Bronchial epithelial cell (primary cell): ENCODE measurements around the gene TUBA8. TPM values are rescaled to one million over a fixed set of nuclear protein-coding genes. Genes with fewer than 3 reads are reported as not detected.

Experiments
- DNase-seq: peaks from one replicate; pipeline ENCODE4 v3.0.0-alpha.2; 2010; ENCODE audit warnings: low read depth
- FAIRE-seq: peaks from 2 replicates; lab custom pipeline; 2011; peaks lifted over from hg19 to GRCh38; lab: Jason Lieb, UNC
- H3K27me3 ChIP-seq: 2 replicates; pipeline ENCODE4 v1.5.1; 2011; ENCODE audit warnings: low read length; ENCODE audit not compliant: control insufficient read depth, insufficient read depth
- H3K36me3 ChIP-seq: 2 replicates; pipeline ENCODE4 v1.5.1; 2011; ENCODE audit warnings: low read length; ENCODE audit not compliant: control insufficient read depth, insufficient read depth
- H3K4me3 ChIP-seq: 2 replicates; pipeline ENCODE4 v1.5.1; 2011; ENCODE audit warnings: mild to moderate bottlenecking, low read depth, low read length, control low read depth
- total RNA-seq: library from RNA; depleted of rRNA; stranded (reverse); fragments of >200 nt; gene quantifications from 2 replicates; pipeline ENCODE4 v1.2.1, GENCODE V29; 2014
- TF ChIP-seq, protein P1 (sequence below): IDR thresholded peaks from 2 replicates; pipeline ENCODE4 v1.5.1; 2011; ENCODE audit warnings: mild to moderate bottlenecking, moderate library complexity, low read length, control low read depth, inconsistent platforms; ENCODE audit not compliant: insufficient read depth, severe bottlenecking

The TUBA8 gene
- total RNA-seq, 1 donor from 2014 or later = 0.26 TPM

DNA sequence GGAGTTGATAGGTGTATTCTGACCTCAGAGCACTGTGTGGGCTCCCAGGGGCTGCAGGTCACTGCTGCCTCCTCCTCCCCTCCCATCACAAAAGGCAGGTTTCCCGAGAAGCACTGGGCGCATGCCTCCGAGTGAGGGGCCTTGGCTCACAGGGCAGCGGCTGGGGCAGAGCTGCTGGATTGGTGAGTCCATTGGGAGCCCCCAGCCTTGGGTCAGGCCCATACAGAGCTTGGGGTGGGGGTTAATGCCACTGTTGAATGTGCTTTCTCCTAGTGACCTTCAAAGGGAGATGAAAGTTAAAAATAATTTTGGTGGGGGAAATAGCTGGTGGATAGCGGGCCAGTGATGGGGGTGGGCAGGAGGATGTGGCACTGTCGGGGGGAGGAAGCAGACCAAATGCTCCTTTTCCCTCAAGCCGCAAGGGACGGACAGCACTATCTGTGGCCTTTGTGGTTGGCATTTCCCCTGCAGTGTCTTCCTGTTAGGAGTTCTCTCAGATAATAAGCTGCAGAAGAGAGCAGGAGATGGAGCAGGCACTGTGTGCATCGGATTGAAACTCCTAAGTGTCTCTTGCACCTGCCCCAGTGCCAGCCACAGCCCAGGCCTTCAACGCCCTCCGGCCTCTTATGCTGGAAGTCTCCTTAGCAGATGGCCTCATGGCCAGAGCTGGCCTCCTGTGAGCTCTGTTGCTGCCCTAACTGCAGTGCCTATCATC, 3.2 kb downstream of the TUBA8 start:
- H3K27me3 ChIP-seq = peaks cover 9% of the 10 kb centered on the region
- H3K4me3 ChIP-seq = no peak overlapping the region
- FAIRE-seq (no peak), DNase-seq (no peak)
- H3K36me3 ChIP-seq = no peaks in the 10 kb centered on the region
- TF ChIP-seq, protein P1, sequence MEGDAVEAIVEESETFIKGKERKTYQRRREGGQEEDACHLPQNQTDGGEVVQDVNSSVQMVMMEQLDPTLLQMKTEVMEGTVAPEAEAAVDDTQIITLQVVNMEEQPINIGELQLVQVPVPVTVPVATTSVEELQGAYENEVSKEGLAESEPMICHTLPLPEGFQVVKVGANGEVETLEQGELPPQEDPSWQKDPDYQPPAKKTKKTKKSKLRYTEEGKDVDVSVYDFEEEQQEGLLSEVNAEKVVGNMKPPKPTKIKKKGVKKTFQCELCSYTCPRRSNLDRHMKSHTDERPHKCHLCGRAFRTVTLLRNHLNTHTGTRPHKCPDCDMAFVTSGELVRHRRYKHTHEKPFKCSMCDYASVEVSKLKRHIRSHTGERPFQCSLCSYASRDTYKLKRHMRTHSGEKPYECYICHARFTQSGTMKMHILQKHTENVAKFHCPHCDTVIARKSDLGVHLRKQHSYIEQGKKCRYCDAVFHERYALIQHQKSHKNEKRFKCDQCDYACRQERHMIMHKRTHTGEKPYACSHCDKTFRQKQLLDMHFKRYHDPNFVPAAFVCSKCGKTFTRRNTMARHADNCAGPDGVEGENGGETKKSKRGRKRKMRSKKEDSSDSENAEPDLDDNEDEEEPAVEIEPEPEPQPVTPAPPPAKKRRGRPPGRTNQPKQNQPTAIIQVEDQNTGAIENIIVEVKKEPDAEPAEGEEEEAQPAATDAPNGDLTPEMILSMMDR = no peak

DNA sequence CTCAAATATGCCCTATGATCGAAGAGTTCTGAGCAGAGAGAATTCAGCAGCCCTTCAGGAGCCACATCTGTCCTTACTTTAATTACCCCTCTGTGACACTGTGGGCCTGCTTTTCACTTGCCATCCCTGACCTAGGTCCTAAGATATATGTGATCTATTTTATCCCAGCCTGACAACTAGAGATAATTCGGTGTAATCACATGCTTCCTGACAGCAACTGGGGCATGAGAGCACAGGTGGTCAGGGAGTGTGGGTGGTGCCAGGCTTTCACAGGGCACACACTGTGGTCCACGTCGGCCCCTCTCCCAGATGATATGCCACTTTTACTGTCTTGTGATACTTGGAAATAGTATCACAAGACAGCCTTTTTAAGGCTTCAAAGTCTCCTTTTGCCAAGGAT, 3.9 kb downstream of the TUBA8 start:
- no peak for DNase-seq
- no peak for FAIRE-seq
- Histone ChIP-seq H3K4me3 (no peak overlapping the region), H3K27me3 (peaks cover 9% of the 10 kb centered on the region), H3K36me3 (no peaks in the 10 kb centered on the region)
- TF ChIP-seq, protein P1 = no peak

DNA sequence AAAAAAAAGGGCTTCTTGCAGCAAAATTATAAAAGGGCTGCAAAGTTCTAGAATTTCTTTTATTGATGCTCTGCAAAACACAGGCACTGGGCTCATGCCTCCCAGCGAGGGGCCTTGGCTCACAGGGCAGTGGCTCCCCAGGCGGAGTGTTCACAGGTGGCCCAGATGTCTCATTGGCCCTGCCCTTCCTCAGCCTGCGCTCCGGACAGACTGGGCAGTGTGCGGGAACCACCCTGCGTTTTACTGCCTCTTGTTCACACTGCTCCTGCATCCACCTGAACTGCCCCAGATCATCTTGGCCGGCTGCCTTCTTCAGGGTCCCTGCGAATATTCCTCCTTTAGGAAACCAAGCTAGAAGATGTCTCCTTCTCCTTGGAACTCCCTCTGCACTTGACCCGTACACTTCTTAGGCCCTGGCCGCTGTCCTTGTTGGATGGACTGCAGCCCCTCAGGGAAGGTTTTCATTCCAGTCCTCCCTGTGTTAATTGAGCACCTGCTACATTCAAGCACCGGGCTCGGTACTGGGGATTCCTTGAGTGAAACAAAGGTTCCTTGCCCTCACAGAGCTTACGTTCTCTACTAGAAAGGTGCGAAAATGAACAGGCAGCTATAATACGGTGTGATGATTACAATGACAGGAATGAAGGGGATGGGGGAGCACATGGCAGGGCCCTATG, 4.5 kb downstream of the TUBA8 start:
- no peak for FAIRE-seq
- Histone ChIP-seq H3K27me3 (peaks cover 9% of the 10 kb centered on the region), H3K36me3 (no peaks in the 10 kb centered on the region), H3K4me3 (no peak overlapping the region)
- no peak for DNase-seq
- TF ChIP-seq, protein P1 = no peak

DNA sequence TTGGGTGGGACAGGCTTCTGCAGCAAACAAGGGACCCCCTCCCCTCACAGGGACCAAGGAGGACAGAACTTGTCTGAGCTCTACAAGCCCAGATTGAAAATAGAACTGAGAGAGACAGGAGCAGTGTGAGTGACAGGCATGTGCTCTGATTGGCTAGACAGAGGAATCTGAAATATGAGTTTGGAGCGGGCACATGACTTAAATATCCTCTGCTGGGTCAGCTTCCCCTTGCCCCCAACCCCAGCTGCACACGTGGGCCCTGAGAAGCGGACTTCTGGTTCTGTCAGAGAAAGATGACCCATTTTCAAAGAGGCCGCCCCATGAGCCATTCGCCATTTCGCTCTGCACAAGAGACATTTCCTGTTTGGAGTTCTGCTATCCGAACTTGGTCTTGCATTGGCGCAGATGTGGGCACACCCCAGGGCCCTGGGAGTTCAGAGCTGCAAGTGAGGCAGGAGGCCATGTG, 5.3 kb downstream of the TUBA8 start:
- FAIRE-seq (no peak), DNase-seq (no peak)
- H3K4me3 ChIP-seq = no peak overlapping the region
- TF ChIP-seq, protein P1 = no peak
- H3K36me3 ChIP-seq = no peaks in the 10 kb centered on the region
- peaks cover 9% of the 10 kb centered on the region for H3K27me3 ChIP-seq

DNA sequence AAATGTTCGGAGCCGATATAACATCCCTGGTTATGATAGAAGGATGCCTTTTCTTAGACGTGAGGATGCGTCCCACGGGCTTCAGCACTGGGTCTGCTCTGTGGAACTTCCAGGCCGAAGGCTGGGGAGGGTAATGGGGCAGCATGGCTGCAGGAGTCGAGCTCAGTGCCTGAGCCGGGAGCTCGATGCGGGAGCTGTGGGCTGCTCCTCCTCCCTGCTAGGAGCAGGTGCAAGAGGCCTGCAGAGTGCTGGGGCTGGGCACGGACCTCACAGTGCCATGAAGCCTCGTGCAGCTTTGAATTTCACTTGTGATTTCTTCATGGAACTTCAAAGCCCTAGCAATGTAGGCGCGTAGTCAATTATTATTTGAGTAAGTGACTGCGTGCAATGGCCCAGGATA, 6.0 kb downstream of the TUBA8 start:
- no peak overlapping the region for H3K4me3 ChIP-seq
- no peak for DNase-seq
- TF ChIP-seq, protein P1 = no peak
- no peaks in the 10 kb centered on the region for H3K36me3 ChIP-seq
- peaks cover 5% of the 10 kb centered on the region for H3K27me3 ChIP-seq
- no peak for FAIRE-seq
